Tibial nerve (tissue), 4 donors: ENCODE measurements around the gene IRX6. TPM values are rescaled to one million over a fixed set of nuclear protein-coding genes. Genes with fewer than 3 reads are reported as not detected.

Source experiments
- DNase-seq, 2 donors: peaks; one replicate each; pipeline ENCODE4 v3.0.0-alpha.2; 2019; ENCODE audit warnings: low spot score in 2 of 2
- H3K27ac ChIP-seq, 4 donors: fragments of 200-600 bp; sonication (generic) in 3 of 4; one replicate each; pipeline ENCODE4 v1.5.1; 2017 to 2019; ENCODE audit warnings: mild to moderate bottlenecking in 1 of 4
- H3K27me3 ChIP-seq, 2 donors: fragments of 200-600 bp; sonication (generic) in 1 of 2; one replicate each; pipeline versions ENCODE4 v1.5.1 to v1.6.0; 2017 to 2019
- H3K36me3 ChIP-seq, 3 donors: fragments of 200-600 bp; sonication (generic); one replicate each; pipeline ENCODE4 v1.5.1; 2018 to 2019
- H3K4me1 ChIP-seq, 4 donors: fragments of 200-600 bp; sonication (generic) in 3 of 4; one replicate each; pipeline ENCODE4 v1.5.1; 2017 to 2019
- H3K4me3 ChIP-seq, 4 donors: fragments of 200-600 bp; sonication (generic) in 3 of 4; one replicate each; pipeline ENCODE4 v1.5.1; 2017 to 2019; ENCODE audit warnings: mild to moderate bottlenecking in 1 of 4, moderate library complexity in 1 of 4
- H3K9me3 ChIP-seq, 4 donors: fragments of 200-600 bp; sonication (generic) in 3 of 4; one replicate each; pipeline ENCODE4 v1.5.1; 2017 to 2019
- CTCF ChIP-seq, 5 experiments: fragments of 200-600 bp in 3 of 5; fragments of 450-650 bp in 2 of 5; sonication (generic) in 3 of 5; IDR thresholded peaks; one replicate each; pipeline ENCODE4 v1.5.1; 2016 to 2019; ENCODE audit warnings: antibody characterized with exemption in 5 of 5, mild to moderate bottlenecking in 3 of 5, moderate library complexity in 2 of 5
- EP300 ChIP-seq, 2 donors: sonication (generic); formaldehyde crosslinking; IDR thresholded peaks; one replicate each; pipeline ENCODE4 v1.6.1; 2017; ENCODE audit warnings: antibody characterized with exemption in 2 of 2, mild to moderate bottlenecking in 1 of 2
- POLR2A ChIP-seq, 2 donors: fragments of 450-650 bp; IDR thresholded peaks; one replicate each; pipeline ENCODE4 v1.6.1; 2017; ENCODE audit warnings: antibody characterized with exemption in 2 of 2, mild to moderate bottlenecking in 2 of 2, moderate library complexity in 2 of 2
- WGBS, 2 donors: methylation state at CpG; one replicate each; pipeline ENCODE4 v1.1.5; 2018; 5-methylcytosine and 5-hydroxymethylcytosine counted together
- total RNA-seq, 4 donors: library from RNA; depleted of rRNA; stranded (reverse); fragments of >200 nt; gene quantifications; one replicate each; pipeline ENCODE4 v1.1.0, GENCODE V29; 2016

Gene IRX6
- total RNA-seq, 4 donors from 2014 or later = 0.66 to 2.1 (median 1.4) TPM

- no peak for TF ChIP-seq POLR2A (IDR thresholded peaks at IDR 0.05)
- TF ChIP-seq CTCF (IDR thresholded peaks at IDR 0.05) = no peak
- TF ChIP-seq EP300 (IDR thresholded peaks at IDR 0.05) = no peak
- DNase-seq = no peak
- H3K9me3 ChIP-seq = no peaks in the 10 kb centered on the region
- H3K4me1 ChIP-seq = peaks cover 0 to 38% (median 0%) of the 10 kb centered on the region in 4 donors
- H3K27me3 ChIP-seq = peaks cover 0 to 98% of the 10 kb centered on the region in 2 donors
- H3K36me3 ChIP-seq = no peaks in the 10 kb centered on the region
- H3K27ac ChIP-seq = no peak overlapping the region
- 9 to 11% methylated on average over 18 to 21 of the region's 21 CpGs for WGBS, 2 donors
- no peak overlapping the region for H3K4me3 ChIP-seq
Observed at GRCh38 chr16:55326261-55327092, 2.5 kb downstream of the IRX6 start.

GRCh38 chr16:55328611-55329569, 4.9 kb downstream of the IRX6 start:
- H3K9me3 ChIP-seq = no peaks in the 10 kb centered on the region
- peaks cover 0 to 92% of the 10 kb centered on the region in 2 donors for H3K27me3 ChIP-seq
- no peak for DNase-seq
- H3K27ac ChIP-seq = no peak overlapping the region
- no peaks in the 10 kb centered on the region for H3K36me3 ChIP-seq
- WGBS, 2 donors = 5 to 6% methylated on average over 54 to 55 of the region's 55 CpGs
- no peak overlapping the region for H3K4me3 ChIP-seq
- H3K4me1 ChIP-seq = peaks cover 0 to 37% (median 0%) of the 10 kb centered on the region in 4 donors
- TF ChIP-seq CTCF (IDR thresholded peaks at IDR 0.05) = no peak
- no peak for TF ChIP-seq POLR2A (IDR thresholded peaks at IDR 0.05)
- no peak for TF ChIP-seq EP300 (IDR thresholded peaks at IDR 0.05)

- WGBS, 2 donors = 32 to 43% methylated on average over 7 to 8 of the region's 8 CpGs
Observed at GRCh38 chr16:55329791-55330428, 5.9 kb downstream of the IRX6 start.

More at GRCh38 chr16:55329791-55330428, 5.9 kb downstream of the IRX6 start:
- TF ChIP-seq CTCF (IDR thresholded peaks at IDR 0.05) = no peak
- TF ChIP-seq EP300 (IDR thresholded peaks at IDR 0.05) = no peak
- TF ChIP-seq POLR2A (IDR thresholded peaks at IDR 0.05) = no peak
- Histone ChIP-seq H3K27me3 (peaks cover 0 to 87% of the 10 kb centered on the region in 2 donors), H3K4me3 (no peak overlapping the region), H3K4me1 (peaks cover 0 to 27% (median 0%) of the 10 kb centered on the region in 4 donors), H3K9me3 (no peaks in the 10 kb centered on the region), H3K36me3 (no peaks in the 10 kb centered on the region), H3K27ac (no peak overlapping the region)
- DNase-seq = no peak
